ENCODE measurements around the gene ERO1A. TPM values are rescaled to one million over a fixed set of nuclear protein-coding genes. Genes with fewer than 3 reads are reported as not detected.

Gene ERO1A
- total and polyA plus RNA-seq, 8 donors = 9.7 to 51.0 (median 25.1) TPM

GRCh38 chr14:52590318-52590717, 105.0 kb downstream of the ERO1A start:
- H3K9me3 ChIP-seq = no peaks in the 10 kb centered on the region
- TF ChIP-seq, protein P1, sequence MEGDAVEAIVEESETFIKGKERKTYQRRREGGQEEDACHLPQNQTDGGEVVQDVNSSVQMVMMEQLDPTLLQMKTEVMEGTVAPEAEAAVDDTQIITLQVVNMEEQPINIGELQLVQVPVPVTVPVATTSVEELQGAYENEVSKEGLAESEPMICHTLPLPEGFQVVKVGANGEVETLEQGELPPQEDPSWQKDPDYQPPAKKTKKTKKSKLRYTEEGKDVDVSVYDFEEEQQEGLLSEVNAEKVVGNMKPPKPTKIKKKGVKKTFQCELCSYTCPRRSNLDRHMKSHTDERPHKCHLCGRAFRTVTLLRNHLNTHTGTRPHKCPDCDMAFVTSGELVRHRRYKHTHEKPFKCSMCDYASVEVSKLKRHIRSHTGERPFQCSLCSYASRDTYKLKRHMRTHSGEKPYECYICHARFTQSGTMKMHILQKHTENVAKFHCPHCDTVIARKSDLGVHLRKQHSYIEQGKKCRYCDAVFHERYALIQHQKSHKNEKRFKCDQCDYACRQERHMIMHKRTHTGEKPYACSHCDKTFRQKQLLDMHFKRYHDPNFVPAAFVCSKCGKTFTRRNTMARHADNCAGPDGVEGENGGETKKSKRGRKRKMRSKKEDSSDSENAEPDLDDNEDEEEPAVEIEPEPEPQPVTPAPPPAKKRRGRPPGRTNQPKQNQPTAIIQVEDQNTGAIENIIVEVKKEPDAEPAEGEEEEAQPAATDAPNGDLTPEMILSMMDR (IDR thresholded peaks at IDR 0.05) = no peak
- no peak for FAIRE-seq

More at GRCh38 chr14:52590318-52590717, 105.0 kb downstream of the ERO1A start:
- DNase-seq (no peak), ATAC-seq (no peak)
- 76 to 92% methylated on average over 1 of the region's 1 CpG for whole genome bisulfite sequencing, 2 donors
- Histone ChIP-seq H3K27me3 (no peaks in the 10 kb centered on the region), H3K27ac (no peak overlapping the region), H3K4me3 (no peak overlapping the region), H3K36me3 (no peaks in the 10 kb centered on the region), H3K4me1 (no peaks in the 10 kb centered on the region)
- intact Hi-C loops (cut with DNase I) = no loop called here

Other genes starting within 250 kb of the ERO1A start
- gene TXNDC16, start 143.1 kb downstream of the ERO1A start, total RNA-seq = 1 to 10 TPM; 4.0 to 7.4 (median 4.8) TPM
- 1 to 10 TPM; 1.1 to 3.9 TPM for gene TXNDC16, start 143.1 kb downstream of the ERO1A start, polyA plus RNA-seq
- under 1 TPM; 0.13 to 0.81 (median 0.35) TPM for gene GPR137C, start 142.7 kb downstream of the ERO1A start, total RNA-seq
- under 1 TPM; 0.27 to 0.47 TPM for gene GPR137C, start 142.7 kb downstream of the ERO1A start, polyA plus RNA-seq
- gene PSMC6, start 11.6 kb upstream of the ERO1A start, total RNA-seq = 10 to 100 TPM; 30.0 to 46.6 (median 31.3) TPM
- 10 to 100 TPM; 53.6 to 55.8 TPM for gene PSMC6, start 11.6 kb upstream of the ERO1A start, polyA plus RNA-seq
- gene STYX, start 34.6 kb upstream of the ERO1A start, total RNA-seq = 1 to 10 TPM; 4.5 to 7.8 (median 5.9) TPM
- 1 to 10 TPM; 2.9 to 4.3 TPM for gene STYX, start 34.6 kb upstream of the ERO1A start, polyA plus RNA-seq
- gene GNPNAT1, start 96.0 kb upstream of the ERO1A start, total RNA-seq = 10 to 100 TPM; 15.8 to 26.9 (median 18.5) TPM
- 1 to 10 TPM; 8.1 to 9.5 TPM for gene GNPNAT1, start 96.0 kb upstream of the ERO1A start, polyA plus RNA-seq